HepG2 (cell line): ENCODE results near the gene LIPH. TPM values are rescaled to one million over a fixed set of nuclear protein-coding genes. Genes with fewer than 3 reads are reported as not detected.

Source experiments
- ARNT2 ChIP-seq: sonication (generic); formaldehyde crosslinking; IDR thresholded peaks from 2 replicates; pipeline ENCODE4 v1.8.0; 2022; ENCODE audit warnings: mild to moderate bottlenecking, low read depth, missing genetic modification reagents, moderate library complexity
- ASH2L ChIP-seq: fragments of 300-600, 200-600 bp; sonication (generic); IDR thresholded peaks from 2 replicates; pipeline ENCODE4 v1.7.0; 2017; ENCODE audit warnings: low read depth, mild to moderate bottlenecking, moderate library complexity, mixed read lengths, low read length; ENCODE audit not compliant: insufficient read length
- ATF3 ChIP-seq: sonication (generic); formaldehyde crosslinking; IDR thresholded peaks from 2 replicates; pipeline ENCODE4 v1.4.0; 2020; ENCODE audit warnings: missing genetic modification reagents
- CAMTA2 ChIP-seq: sonication (generic); formaldehyde crosslinking; IDR thresholded peaks from 2 replicates; pipeline ENCODE4 v1.4.0; 2020; ENCODE audit warnings: mild to moderate bottlenecking, missing genetic modification reagents, borderline replicate concordance
- CERS6 ChIP-seq: sonication (generic); formaldehyde crosslinking; IDR thresholded peaks from 2 replicates; pipeline ENCODE4 v1.5.0; 2020; ENCODE audit warnings: missing genetic modification reagents
- CREB1 ChIP-seq, 2 experiments: fragments of 450-650 bp in 1 of 2; IDR thresholded peaks; 2 replicates each; pipeline ENCODE4 v1.6.1; 2016 to 2017; ENCODE audit warnings: control low read depth in 1 of 2, mild to moderate bottlenecking in 1 of 2, missing compliant biosample characterization in 1 of 2, missing genetic modification characterization in 1 of 2
- EHMT2 ChIP-seq: fragments of 200-600 bp; sonication (generic); IDR thresholded peaks from 2 replicates; pipeline ENCODE4 v1.7.0; 2017; ENCODE audit warnings: antibody characterized with exemption, low read depth, low read length, borderline replicate concordance
- HNRNPH1 ChIP-seq: fragments of 200-400 bp; formaldehyde crosslinking; optimal IDR thresholded peaks from 2 replicates; pipeline ENCODE3; 2017; ENCODE audit warnings: mild to moderate bottlenecking, low read depth, low read length
- MIXL1 ChIP-seq: IDR thresholded peaks from 2 replicates; pipeline ENCODE4 v1.6.1; 2016
- MTF1 ChIP-seq: sonication (generic); formaldehyde crosslinking; IDR thresholded peaks from 2 replicates; pipeline ENCODE4 v1.5.0; 2020; ENCODE audit warnings: missing genetic modification reagents
- MXD1 ChIP-seq: sonication (generic); formaldehyde crosslinking; IDR thresholded peaks from 2 replicates; pipeline ENCODE4 v1.4.0; 2020; ENCODE audit warnings: mild to moderate bottlenecking, missing genetic modification reagents
- NCOA5 ChIP-seq: sonication (generic); formaldehyde crosslinking; IDR thresholded peaks from 2 replicates; pipeline ENCODE4 v1.4.0; 2020; ENCODE audit warnings: missing genetic modification reagents
- NFE2 ChIP-seq: sonication (generic); formaldehyde crosslinking; IDR thresholded peaks from 2 replicates; pipeline ENCODE4 v1.4.0; 2020; ENCODE audit warnings: missing genetic modification reagents
- NFKBIZ ChIP-seq: IDR thresholded peaks from 2 replicates; pipeline ENCODE4 v1.6.1; 2018; ENCODE audit warnings: missing genetic modification reagents, missing compliant biosample characterization
- PITX1 ChIP-seq: sonication (generic); formaldehyde crosslinking; IDR thresholded peaks from 2 replicates; pipeline ENCODE4 v1.5.1; 2020; ENCODE audit warnings: mild to moderate bottlenecking, missing genetic modification reagents
- REXO4 ChIP-seq: sonication (generic); formaldehyde crosslinking; IDR thresholded peaks from 2 replicates; pipeline ENCODE4 v1.8.0; 2022; ENCODE audit warnings: missing genetic modification reagents, mild to moderate bottlenecking, borderline replicate concordance
- SAFB2 ChIP-seq: sonication (generic); formaldehyde crosslinking; IDR thresholded peaks from 2 replicates; pipeline ENCODE4 v1.5.1; 2020; ENCODE audit warnings: missing genetic modification reagents, low read depth, mild to moderate bottlenecking, borderline replicate concordance
- SMARCE1 ChIP-seq: fragments of 450-650 bp; IDR thresholded peaks from 2 replicates; pipeline ENCODE4 v1.6.1; 2017; ENCODE audit warnings: borderline replicate concordance
- ZEB1 ChIP-seq: IDR thresholded peaks from 2 replicates; pipeline ENCODE4 v1.6.1; 2012; ENCODE audit warnings: mild to moderate bottlenecking, low read depth, inconsistent platforms; ENCODE audit not compliant: insufficient replicate concordance
- ZKSCAN8 ChIP-seq: IDR thresholded peaks from 2 replicates; pipeline ENCODE4 v1.6.1; 2016; ENCODE audit warnings: borderline replicate concordance, missing genetic modification reagents, missing compliant biosample characterization
- ZNF317 ChIP-seq: sonication (generic); formaldehyde crosslinking; IDR thresholded peaks from 2 replicates; pipeline ENCODE4 v1.5.0; 2020; ENCODE audit warnings: mild to moderate bottlenecking, missing genetic modification reagents
- ZNF367 ChIP-seq: sonication (generic); formaldehyde crosslinking; IDR thresholded peaks from 2 replicates; pipeline ENCODE4 v1.4.0; 2020; ENCODE audit warnings: missing genetic modification reagents, borderline replicate concordance
- ZNF839 ChIP-seq: sonication (generic); formaldehyde crosslinking; IDR thresholded peaks from 2 replicates; pipeline ENCODE4 v1.4.0; 2020; ENCODE audit warnings: missing genetic modification reagents, mild to moderate bottlenecking, borderline replicate concordance
- ZNF883 ChIP-seq: sonication (generic); formaldehyde crosslinking; IDR thresholded peaks from 2 replicates; pipeline ENCODE4 v1.5.1; 2020; ENCODE audit warnings: mild to moderate bottlenecking, missing genetic modification reagents; ENCODE audit errors: not compliant biosample characterization
- polyA plus RNA-seq, 8 experiments: library from polyadenylated mRNA; depleted of rRNA in 3 of 8; stranded (reverse) in 7 of 8; unstranded in 1 of 8; fragments of >200 nt; fragmentation: Illumina TruSeq in 4 of 8; extraction: Trizol in 4 of 8; gene quantifications; 2 replicates each; pipeline versions ENCODE4 v1.2.1 to v1.2.3, GENCODE V29; 2011 to 2016; ENCODE audit warnings: low read depth in 4 of 8, missing spikeins in 1 of 8, mixed read lengths in 1 of 8; ENCODE audit not compliant: insufficient read depth in 1 of 8
- total RNA-seq, 5 experiments: library from RNA; depleted of rRNA; stranded (reverse); fragments of >200 nt; fragmentation: Illumina TruSeq; extraction: Trizol; gene quantifications; 2 replicates each; pipeline ENCODE4 v1.2.3, GENCODE V29; 2016; ENCODE audit warnings: low read depth in 1 of 5
- TF ChIP-seq, protein P1 (sequence below): sonication (generic); formaldehyde crosslinking; IDR thresholded peaks from 2 replicates; pipeline ENCODE4 v1.4.0; 2020; ENCODE audit warnings: missing genetic modification reagents

The LIPH gene
- total and polyA plus RNA-seq, 2 of the 13 experiments (the other 11 are each of a cell fraction or from before 2014, with no cell fraction given): 0.09 to 0.34 TPM

DNA sequence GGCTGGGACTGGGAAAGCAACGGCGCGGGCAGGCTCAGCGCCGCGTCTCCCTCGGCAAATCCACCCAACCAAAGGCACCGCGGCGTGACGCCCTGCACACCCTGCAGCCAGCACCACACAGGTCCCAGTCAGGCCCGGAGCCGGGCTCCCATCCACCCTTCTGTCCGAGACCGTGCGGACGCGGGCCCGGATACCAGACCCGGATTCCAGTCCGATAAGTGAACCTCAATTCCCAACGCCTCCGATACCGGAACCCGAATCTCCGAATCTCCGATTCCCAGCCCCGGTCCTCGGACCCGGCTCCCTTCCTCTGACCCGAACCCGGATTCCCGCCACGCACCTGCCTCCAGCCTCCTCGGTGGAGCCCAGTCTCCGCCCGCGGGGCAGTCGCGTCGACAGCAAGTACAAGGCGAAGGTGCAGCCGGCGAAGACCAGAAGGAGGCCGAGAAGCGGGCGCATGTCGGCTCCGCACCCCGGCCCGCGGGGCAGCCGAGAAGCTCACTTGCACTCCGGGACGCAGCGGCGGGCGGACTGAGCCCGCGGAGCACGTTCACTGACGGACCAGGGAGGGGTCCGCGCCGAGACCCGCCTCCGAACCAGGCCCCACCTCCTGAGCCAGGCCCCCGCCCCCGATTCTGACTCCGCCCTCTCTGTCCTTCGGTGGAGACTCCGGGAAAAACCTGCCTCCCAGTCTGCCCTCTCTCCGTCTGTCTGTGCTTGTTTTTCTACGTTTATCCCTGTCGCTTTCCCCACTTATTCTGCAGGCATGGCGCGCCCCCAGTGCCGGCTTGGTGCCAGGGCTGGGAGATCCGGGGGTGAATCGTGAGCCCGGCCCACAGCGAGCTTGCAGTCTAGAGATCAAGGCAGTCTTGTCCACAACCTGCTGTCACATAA is 53.6 kb downstream of the LIPH start, which contains the start of gene TMEM41A (continued):
- peak; percentile 80; the same call in 1 of the 2 replicates for TF ChIP-seq MXD1 (CRISPR knock-in tag)
- no peak for TF ChIP-seq NCOA5 (CRISPR knock-in tag)
- TF ChIP-seq ZNF883 (CRISPR knock-in tag): peak; percentile 95
- TF ChIP-seq MIXL1: peak; percentile 71
- TF ChIP-seq REXO4 (CRISPR knock-in tag): no peak
- TF ChIP-seq ZKSCAN8 (CRISPR knock-in tag): peak; percentile 65
- TF ChIP-seq EHMT2: no peak
- peak; percentile 75; the same call in 1 of the 2 replicates for TF ChIP-seq NFKBIZ (CRISPR knock-in tag)
- 0 out of 2 replicates have a peak, but pooled peaks have one; percentile 18 for TF ChIP-seq CREB1 (IDR thresholded peaks at IDR 0.05)
- peak; percentile 34; the same call in 1 of the 2 replicates for TF ChIP-seq CREB1 (CRISPR knock-in tag; IDR thresholded peaks at IDR 0.05)
- peak; percentile 95 for TF ChIP-seq ARNT2 (CRISPR knock-in tag)
- TF ChIP-seq MTF1 (CRISPR knock-in tag): no peak
- no peak for TF ChIP-seq NFE2 (CRISPR knock-in tag)
- peak; percentile 75 for TF ChIP-seq ZEB1
- TF ChIP-seq ATF3 (CRISPR knock-in tag): peak; percentile 56; the same call in 1 of the 2 replicates
- peak; percentile 69; the same call in 1 of the 2 replicates for TF ChIP-seq PITX1 (CRISPR knock-in tag)
- no peak for TF ChIP-seq ZNF839 (CRISPR knock-in tag)
- no peak for TF ChIP-seq HNRNPH1
- no peak for TF ChIP-seq SMARCE1
- TF ChIP-seq CERS6 (CRISPR knock-in tag): no peak
- peak; percentile 68; the same call in 1 of the 2 replicates for TF ChIP-seq CAMTA2
- peak; percentile 82 for TF ChIP-seq ZNF317 (CRISPR knock-in tag)
- peak; percentile 94 for TF ChIP-seq ASH2L
- peak; percentile 23; the same call in 1 of the 2 replicates for TF ChIP-seq ZNF367 (CRISPR knock-in tag)
- TF ChIP-seq, protein P1, sequence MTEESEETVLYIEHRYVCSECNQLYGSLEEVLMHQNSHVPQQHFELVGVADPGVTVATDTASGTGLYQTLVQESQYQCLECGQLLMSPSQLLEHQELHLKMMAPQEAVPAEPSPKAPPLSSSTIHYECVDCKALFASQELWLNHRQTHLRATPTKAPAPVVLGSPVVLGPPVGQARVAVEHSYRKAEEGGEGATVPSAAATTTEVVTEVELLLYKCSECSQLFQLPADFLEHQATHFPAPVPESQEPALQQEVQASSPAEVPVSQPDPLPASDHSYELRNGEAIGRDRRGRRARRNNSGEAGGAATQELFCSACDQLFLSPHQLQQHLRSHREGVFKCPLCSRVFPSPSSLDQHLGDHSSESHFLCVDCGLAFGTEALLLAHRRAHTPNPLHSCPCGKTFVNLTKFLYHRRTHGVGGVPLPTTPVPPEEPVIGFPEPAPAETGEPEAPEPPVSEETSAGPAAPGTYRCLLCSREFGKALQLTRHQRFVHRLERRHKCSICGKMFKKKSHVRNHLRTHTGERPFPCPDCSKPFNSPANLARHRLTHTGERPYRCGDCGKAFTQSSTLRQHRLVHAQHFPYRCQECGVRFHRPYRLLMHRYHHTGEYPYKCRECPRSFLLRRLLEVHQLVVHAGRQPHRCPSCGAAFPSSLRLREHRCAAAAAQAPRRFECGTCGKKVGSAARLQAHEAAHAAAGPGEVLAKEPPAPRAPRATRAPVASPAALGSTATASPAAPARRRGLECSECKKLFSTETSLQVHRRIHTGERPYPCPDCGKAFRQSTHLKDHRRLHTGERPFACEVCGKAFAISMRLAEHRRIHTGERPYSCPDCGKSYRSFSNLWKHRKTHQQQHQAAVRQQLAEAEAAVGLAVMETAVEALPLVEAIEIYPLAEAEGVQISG (CRISPR knock-in tag): peak; percentile 95
- TF ChIP-seq SAFB2 (CRISPR knock-in tag): peak; percentile 97
